ENCODE results near the gene RETREG3. TPM values are rescaled to one million over a fixed set of nuclear protein-coding genes. Genes with fewer than 3 reads are reported as not detected.

Gene RETREG3, protein sequence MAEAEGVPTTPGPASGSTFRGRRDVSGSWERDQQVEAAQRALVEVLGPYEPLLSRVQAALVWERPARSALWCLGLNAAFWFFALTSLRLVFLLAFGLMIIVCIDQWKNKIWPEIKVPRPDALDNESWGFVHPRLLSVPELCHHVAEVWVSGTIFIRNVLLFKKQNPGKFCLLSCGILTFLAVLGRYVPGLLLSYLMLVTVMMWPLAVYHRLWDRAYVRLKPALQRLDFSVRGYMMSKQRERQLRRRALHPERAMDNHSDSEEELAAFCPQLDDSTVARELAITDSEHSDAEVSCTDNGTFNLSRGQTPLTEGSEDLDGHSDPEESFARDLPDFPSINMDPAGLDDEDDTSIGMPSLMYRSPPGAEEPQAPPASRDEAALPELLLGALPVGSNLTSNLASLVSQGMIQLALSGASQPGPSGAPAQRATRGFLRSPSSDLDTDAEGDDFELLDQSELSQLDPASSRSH
- 92.3 TPM for total RNA-seq

DNA sequence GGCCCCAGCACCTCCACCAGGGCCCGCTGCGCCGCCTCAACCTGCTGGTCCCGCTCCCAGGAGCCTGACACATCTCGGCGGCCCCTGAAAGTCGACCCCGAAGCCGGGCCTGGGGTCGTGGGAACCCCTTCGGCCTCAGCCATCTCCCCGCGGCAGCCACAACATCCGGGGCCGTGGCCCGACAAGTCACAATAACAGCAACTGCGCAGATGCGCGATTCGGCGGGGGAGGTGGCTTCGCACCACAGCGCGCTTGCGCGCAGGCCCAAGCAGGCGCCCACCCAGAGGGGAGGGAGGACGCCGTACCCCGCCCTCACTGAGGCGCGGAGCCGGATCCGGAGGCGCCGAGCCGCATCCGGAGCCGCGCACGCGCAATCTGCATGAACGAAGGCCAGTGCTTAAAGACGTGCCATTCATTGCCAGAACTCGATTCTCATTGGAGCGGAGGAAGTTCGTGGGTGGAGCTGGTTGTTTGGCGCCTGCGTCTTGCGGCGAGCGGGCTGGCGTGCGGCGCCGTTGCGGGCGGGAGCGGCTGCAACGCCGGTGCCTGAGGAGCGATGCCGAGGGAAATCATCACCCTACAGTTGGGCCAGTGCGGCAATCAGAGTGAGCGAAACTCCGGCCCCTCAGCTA lies at the start of gene RETREG3, which contains the start of gene TUBG1:
RETREG3 (minus strand) TSS at position 193 of the 632 bp plus-strand sequence; CDS start at position 143, 50 bp downstream.
TUBG1 (plus strand) TSS at position 502 of the 632 bp plus-strand sequence; CDS start at position 557, 55 bp downstream.

DNA sequence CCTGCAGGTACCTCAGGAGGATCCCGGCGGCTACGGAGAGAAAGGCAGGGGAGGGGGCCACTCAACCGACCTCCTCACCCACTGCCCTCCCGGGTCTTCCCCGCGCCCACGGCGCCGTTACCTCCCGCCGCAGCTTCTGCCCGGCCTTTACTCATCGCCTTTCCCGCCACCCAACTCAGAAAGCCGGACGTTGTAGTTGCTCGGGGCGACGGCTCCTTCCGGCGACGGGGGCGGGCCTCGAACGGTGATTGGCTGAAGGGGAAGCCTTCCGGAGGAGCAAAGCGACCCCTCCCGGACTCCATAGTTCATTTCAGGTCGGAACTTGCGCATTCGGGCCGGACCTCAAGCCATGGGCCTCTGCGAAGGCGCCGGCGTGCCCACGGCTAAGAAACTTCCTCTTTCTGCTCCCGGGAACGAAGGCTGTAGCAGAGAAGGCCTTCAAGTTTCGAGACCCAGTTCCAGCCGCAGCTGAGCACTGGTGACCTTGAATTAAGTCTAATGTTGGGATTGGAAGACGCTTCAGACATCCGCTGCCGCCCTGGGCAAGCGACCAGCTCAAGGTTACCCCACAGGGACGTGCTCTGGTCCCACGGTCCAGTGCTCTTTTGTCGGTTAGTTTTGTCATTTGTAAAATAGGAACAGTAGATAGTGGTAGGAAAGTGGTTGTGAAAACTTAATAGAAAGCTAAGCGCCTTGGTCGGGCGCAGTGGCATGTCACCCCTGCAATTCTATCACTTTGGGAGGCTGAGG lies 31.5 kb downstream of the RETREG3 start, which contains the start of gene PSMC3IP:
PSMC3IP (minus strand) TSS at position 198 of the 750 bp plus-strand sequence; CDS start at position 155, 43 bp downstream.

DNA sequence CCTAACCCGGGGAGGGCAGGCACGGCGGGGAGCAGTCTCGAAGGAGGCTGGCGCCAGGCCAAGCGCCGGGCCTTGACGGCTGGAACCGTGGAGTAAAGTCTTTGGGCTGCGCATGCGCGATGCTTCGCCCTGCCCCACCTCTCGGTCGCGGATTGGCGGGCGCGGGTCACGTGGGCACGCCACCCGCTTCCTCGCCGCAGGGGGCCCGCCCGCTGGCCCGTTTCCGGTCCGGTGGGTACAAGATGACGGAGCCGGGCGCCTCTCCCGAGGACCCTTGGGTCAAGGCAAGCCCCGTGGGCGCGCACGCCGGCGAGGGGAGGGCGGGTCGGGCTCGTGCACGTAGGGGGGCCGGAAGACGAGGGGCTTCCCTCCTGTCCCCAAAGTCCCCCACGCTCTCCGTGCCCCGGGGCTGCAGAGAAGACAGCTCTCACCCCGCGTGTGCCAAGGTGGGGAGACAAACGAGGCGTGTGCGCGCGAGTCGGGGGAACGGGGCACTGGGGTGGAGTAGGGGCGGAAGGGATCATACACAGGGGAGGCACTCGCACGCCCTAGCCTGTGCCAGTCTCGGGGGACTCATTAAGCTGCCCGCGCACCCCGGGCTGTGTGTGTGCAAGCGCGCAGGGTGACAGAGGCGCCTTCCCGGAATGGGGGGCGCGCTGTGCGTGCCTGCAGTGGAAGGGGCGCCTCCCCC lies 42.1 kb downstream of the RETREG3 start, which contains the start of gene MLX:
MLX (plus strand) TSS at position 218 of the 691 bp plus-strand sequence; CDS start at position 243, 25 bp downstream.

DNA sequence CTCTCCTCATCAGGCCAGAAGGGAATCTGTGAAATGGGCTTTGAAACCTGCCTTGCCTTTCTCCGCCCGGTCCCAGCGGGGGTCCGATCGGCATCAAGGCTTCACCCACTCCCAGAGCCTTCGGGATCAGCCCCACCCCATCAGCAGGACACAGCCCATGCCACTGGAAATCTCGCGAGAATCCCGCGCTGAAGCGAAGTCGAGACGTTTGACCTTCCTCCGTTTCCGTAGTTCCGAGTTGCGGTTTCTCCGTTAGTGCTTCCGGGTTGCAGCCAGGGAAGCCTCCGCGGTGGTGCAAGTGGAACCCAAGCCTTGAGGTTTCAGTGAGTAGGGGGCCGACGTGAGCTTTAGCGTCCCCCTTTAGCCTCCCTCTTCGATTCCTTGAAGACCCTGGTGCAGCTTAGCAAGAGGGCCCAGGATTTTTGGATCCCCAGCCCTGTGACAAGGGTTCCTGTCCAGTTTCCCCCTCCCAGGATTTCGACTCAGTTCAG lies 47.2 kb downstream of the RETREG3 start, which contains the start of gene COASY:
COASY (plus strand) TSS at position 252 of the 491 bp plus-strand sequence. CDS start 475 bp downstream, outside the sequence.

DNA sequence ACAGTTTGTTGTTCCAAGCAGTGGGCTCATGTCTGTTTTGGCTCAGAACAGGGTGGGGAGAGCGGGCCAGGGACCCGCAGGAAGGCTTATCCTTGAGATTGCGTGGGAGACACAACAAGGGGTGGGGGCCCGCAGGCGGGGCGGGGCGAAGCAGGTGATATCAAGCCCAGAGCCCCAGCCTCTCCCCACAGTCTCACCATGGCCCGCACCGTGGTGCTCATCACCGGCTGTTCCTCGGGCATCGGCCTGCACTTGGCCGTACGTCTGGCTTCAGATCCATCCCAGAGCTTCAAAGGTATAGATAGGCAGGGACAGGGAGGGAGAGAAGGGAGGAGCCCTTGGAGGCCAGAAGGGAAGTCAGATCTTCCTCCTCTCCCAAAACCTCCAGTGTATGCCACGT lies 56.4 kb downstream of the RETREG3 start, which contains the start of gene HSD17B1:
HSD17B1 (plus strand) TSS at position 188 of the 400 bp plus-strand sequence; CDS start at position 199, 11 bp downstream.

DNA sequence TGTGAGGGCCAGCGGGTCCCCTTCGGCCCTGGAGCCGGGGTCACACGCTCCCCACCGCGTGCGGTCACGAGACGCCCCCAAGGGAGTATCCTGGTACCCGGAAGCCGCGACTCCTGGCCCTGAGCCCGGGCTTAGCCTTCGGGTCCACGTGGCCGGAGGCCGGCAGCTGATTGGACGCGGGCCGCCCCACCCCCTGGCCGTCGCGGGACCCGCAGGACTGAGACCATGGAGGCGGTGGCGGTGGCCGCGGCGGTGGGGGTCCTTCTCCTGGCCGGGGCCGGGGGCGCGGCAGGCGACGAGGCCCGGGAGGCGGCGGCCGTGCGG lies 73.2 kb downstream of the RETREG3 start, which contains the start of gene NAGLU:
NAGLU (plus strand) TSS at position 194 of the 324 bp plus-strand sequence; CDS start at position 226, 32 bp downstream.

Other genes with a start within 250 kb of the RETREG3 start
- gene STAT3, start 220.9 kb downstream of the RETREG3 start, total RNA-seq: 92.6 TPM
- 178 TPM for gene CAVIN1, start 186.1 kb downstream of the RETREG3 start, total RNA-seq
- gene ATP6V0A1, start 150.5 kb downstream of the RETREG3 start, total RNA-seq: 185 TPM
- 29.7 TPM for gene NAGLU, start 73.1 kb downstream of the RETREG3 start, total RNA-seq
- gene HSD17B1, start 56.5 kb downstream of the RETREG3 start, total RNA-seq: 1.1 TPM
- 19.0 TPM for gene COASY, start 47.2 kb downstream of the RETREG3 start, total RNA-seq
- 29.8 TPM for gene MLX, start 42.3 kb downstream of the RETREG3 start, total RNA-seq
- gene PSMC3IP, start 31.6 kb downstream of the RETREG3 start, total RNA-seq: 6.5 TPM
- gene TUBG1, start 309 bp upstream of the RETREG3 start, total RNA-seq: 28.0 TPM
- gene TUBG2, start 49.9 kb upstream of the RETREG3 start, total RNA-seq: 17.0 TPM
- 20.6 TPM for gene PLEKHH3, start 67.6 kb upstream of the RETREG3 start, total RNA-seq
- gene CCR10, start 72.5 kb upstream of the RETREG3 start, total RNA-seq: 1.2 TPM
- gene CNTNAP1, start 73.2 kb upstream of the RETREG3 start, total RNA-seq: 20.9 TPM
- 60.3 TPM for gene EZH1, start 135.7 kb upstream of the RETREG3 start, total RNA-seq
- 26.2 TPM for gene RAMP2, start 151.9 kb upstream of the RETREG3 start, total RNA-seq
- gene VPS25, start 164.1 kb upstream of the RETREG3 start, total RNA-seq: 48.2 TPM
- 0.33 TPM for gene WNK4, start 171.2 kb upstream of the RETREG3 start, total RNA-seq
- 52.7 TPM for gene COA3, start 189.3 kb upstream of the RETREG3 start, total RNA-seq
- not detected for gene CNTD1, start 189.5 kb upstream of the RETREG3 start, total RNA-seq
- gene BECN1, start 214.9 kb upstream of the RETREG3 start, total RNA-seq: 76.0 TPM
- gene PSME3, start 224.0 kb upstream of the RETREG3 start, total RNA-seq: 49.4 TPM
- gene AOC2, start 235.2 kb upstream of the RETREG3 start, total RNA-seq: 44.6 TPM
- 18.6 TPM for gene AOC3, start 241.8 kb upstream of the RETREG3 start, total RNA-seq